Hepatocyte (in vitro differentiated cells): Measurements from ENCODE around the gene CCL16. TPM values are rescaled to one million over a fixed set of nuclear protein-coding genes. Genes with fewer than 3 reads are reported as not detected.

ENCODE experiments used
- DNase-seq: peaks from one replicate; pipeline ENCODE4 v3.0.0-alpha.2; 2016; ENCODE audit warnings: low spot score
- H2AFZ ChIP-seq: fragments of 200-600 bp; sonication (generic); 2 replicates; pipeline ENCODE4 v1.6.0; 2016; ENCODE audit warnings: antibody characterized with exemption, mild to moderate bottlenecking
- H3K27ac ChIP-seq: fragments of 200-600 bp; sonication (generic); 2 replicates; pipeline ENCODE4 v1.5.1; 2016; ENCODE audit warnings: mild to moderate bottlenecking
- H3K27me3 ChIP-seq: fragments of 200-600 bp; sonication (generic); 2 replicates; pipeline ENCODE4 v1.6.1; 2016
- H3K36me3 ChIP-seq: fragments of 200-600 bp; sonication (generic); replicated peaks from 2 replicates; pipeline ENCODE4 v1.5.1; 2016; ENCODE audit warnings: low read depth; ENCODE audit not compliant: insufficient read depth
- H3K4me1 ChIP-seq: fragments of 200-600 bp; sonication (generic); 2 replicates; pipeline ENCODE4 v1.5.1; 2016; ENCODE audit warnings: mild to moderate bottlenecking, moderate library complexity; ENCODE audit not compliant: insufficient read depth
- H3K4me2 ChIP-seq: fragments of 200-600 bp; sonication (generic); 2 replicates; pipeline ENCODE4 v1.6.0; 2016
- H3K4me3 ChIP-seq: fragments of 200-600 bp; sonication (generic); 2 replicates; pipeline ENCODE4 v1.5.1; 2016; ENCODE audit warnings: mild to moderate bottlenecking
- H3K79me2 ChIP-seq: fragments of 200-600 bp; sonication (generic); 2 replicates; pipeline ENCODE4 v1.6.0; 2017; ENCODE audit warnings: mild to moderate bottlenecking
- H3K9me2 ChIP-seq: fragments of 200-600 bp; sonication (generic); replicated peaks from 2 replicates; pipeline ENCODE4 v1.6.0; 2017; ENCODE audit warnings: mild to moderate bottlenecking; ENCODE audit not compliant: insufficient read depth
- H3K9me3 ChIP-seq: fragments of 200-600 bp; sonication (generic); 2 replicates; pipeline ENCODE4 v1.5.1; 2016; ENCODE audit warnings: low read depth, mild to moderate bottlenecking
- H4K20me1 ChIP-seq: fragments of 200-600 bp; sonication (generic); 2 replicates; pipeline ENCODE4 v1.6.0; 2016; ENCODE audit warnings: mild to moderate bottlenecking; ENCODE audit not compliant: insufficient read depth, poor library complexity, severe bottlenecking
- EZH2 ChIP-seq: fragments of 200-600 bp; sonication (generic); IDR thresholded peaks from 2 replicates; pipeline ENCODE4 v1.6.1; 2016; ENCODE audit warnings: antibody characterized with exemption, mild to moderate bottlenecking, borderline replicate concordance
- EZH2phosphoT487 ChIP-seq: fragments of 200-600 bp; sonication (generic); IDR thresholded peaks from one replicate; pipeline ENCODE4 v1.6.1; 2018; ENCODE audit warnings: antibody characterized with exemption, mild to moderate bottlenecking, low read depth, moderate library complexity; ENCODE audit not compliant: unreplicated experiment, severe bottlenecking
- WGBS: methylation state at CpG from one replicate; pipeline ENCODE4 v1.1.6; 2016; ENCODE audit warnings: low lambda C conversion rate; ENCODE audit errors: missing lambda C conversion rate; 5-methylcytosine and 5-hydroxymethylcytosine counted together
- polyA plus RNA-seq: library from polyadenylated mRNA; unstranded; fragments of >200 nt; fragmentation: Nextera tagmentation; extraction: Ambion mirVana; gene quantifications from 2 replicates; pipeline ENCODE4 v1.2.1, GENCODE V29; 2016
- total RNA-seq: library from RNA; depleted of rRNA; stranded (reverse); fragments of >200 nt; gene quantifications from 2 replicates; pipeline ENCODE4 v1.2.3, GENCODE V29; 2014
- TF ChIP-seq, protein P1 (sequence below): fragments of 200-600 bp; sonication (generic); IDR thresholded peaks from 2 replicates; pipeline ENCODE4 v1.5.1; 2016; ENCODE audit warnings: antibody characterized with exemption, mild to moderate bottlenecking; ENCODE audit not compliant: poor library complexity

CCL16 gene
- total and polyA plus RNA-seq, 2 experiments from 2014 or later, result not detected

DNA sequence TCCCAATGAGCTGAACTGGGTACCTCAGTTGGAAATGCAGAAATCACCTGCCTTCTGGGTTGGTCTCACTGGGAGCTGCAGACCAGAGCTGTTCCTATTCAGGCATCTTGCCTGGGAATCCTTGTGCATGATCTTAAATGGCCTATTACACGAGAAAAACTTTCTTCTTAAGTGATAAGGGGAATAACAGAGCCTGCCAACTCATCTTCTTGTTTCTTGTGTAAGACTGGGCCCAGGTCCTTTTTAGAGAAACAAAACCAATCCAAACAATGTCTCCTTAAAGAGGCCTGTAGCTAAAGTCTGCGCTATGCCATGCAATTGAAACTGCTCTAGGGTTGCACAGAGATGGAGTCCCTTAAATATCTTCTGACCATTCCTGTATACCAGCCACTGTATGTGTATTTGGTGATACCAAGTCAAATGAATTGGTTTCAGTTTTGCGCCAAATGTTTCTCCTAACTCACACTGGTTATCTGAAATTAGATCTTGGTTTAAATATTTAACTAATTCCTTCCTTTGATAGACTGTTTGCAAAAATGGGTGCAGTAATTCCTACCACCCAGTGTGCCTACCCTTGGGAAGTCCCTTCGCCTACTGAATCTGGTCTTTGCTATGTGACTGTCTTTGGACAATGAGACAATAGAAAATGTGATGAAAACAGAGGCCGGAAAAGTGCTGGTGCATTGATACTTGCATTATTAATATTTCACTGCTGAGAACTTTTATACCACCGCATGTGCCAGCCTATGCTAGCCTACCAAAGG is 43.0 kb upstream of the CCL16 start:
- H3K79me2 ChIP-seq, result no peaks in the 10 kb centered on the region
- no peaks in the 10 kb centered on the region for H3K4me1 ChIP-seq
- DNase-seq, result no peak
- H3K27ac ChIP-seq, result no peak overlapping the region
- H3K36me3 ChIP-seq, result no peaks in the 10 kb centered on the region
- no peak overlapping the region for H3K4me3 ChIP-seq
- TF ChIP-seq EZH2 (no peak), EZH2phosphoT487 (no peak)
- TF ChIP-seq, protein P1, sequence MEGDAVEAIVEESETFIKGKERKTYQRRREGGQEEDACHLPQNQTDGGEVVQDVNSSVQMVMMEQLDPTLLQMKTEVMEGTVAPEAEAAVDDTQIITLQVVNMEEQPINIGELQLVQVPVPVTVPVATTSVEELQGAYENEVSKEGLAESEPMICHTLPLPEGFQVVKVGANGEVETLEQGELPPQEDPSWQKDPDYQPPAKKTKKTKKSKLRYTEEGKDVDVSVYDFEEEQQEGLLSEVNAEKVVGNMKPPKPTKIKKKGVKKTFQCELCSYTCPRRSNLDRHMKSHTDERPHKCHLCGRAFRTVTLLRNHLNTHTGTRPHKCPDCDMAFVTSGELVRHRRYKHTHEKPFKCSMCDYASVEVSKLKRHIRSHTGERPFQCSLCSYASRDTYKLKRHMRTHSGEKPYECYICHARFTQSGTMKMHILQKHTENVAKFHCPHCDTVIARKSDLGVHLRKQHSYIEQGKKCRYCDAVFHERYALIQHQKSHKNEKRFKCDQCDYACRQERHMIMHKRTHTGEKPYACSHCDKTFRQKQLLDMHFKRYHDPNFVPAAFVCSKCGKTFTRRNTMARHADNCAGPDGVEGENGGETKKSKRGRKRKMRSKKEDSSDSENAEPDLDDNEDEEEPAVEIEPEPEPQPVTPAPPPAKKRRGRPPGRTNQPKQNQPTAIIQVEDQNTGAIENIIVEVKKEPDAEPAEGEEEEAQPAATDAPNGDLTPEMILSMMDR, result no peak
- H4K20me1 ChIP-seq, result no peaks in the 10 kb centered on the region
- no peaks in the 10 kb centered on the region for H3K9me3 ChIP-seq
- H2AFZ ChIP-seq, result no peak overlapping the region
- H3K4me2 ChIP-seq, result no peak overlapping the region
- WGBS, result 89% methylated on average over 6 of the region's 6 CpGs
- peaks cover 11% of the 10 kb centered on the region for H3K27me3 ChIP-seq
- no peaks in the 10 kb centered on the region for H3K9me2 ChIP-seq

DNA sequence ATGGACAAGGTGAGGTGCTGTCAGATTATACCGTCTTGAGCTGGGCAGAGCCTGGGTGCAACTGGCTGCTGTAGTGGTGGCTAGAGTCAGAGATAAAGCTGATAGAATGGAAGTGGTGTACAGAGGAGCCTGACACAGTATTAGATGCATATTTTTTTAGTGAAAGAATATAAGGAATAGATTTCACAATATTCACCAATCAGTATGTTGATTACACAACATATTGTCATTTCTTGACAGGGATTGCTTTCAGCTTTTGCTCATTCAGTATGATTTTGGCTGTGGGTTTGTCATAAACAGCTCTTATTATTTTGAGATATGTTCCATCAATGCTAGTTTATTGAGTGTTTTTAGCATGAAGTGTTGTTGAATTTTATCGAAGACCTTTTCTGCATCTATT is 38.1 kb upstream of the CCL16 start:
- Histone ChIP-seq H2AFZ (no peak overlapping the region), H3K4me3 (no peak overlapping the region), H3K4me1 (no peaks in the 10 kb centered on the region), H3K27ac (no peak overlapping the region), H3K79me2 (no peaks in the 10 kb centered on the region), H3K9me3 (no peaks in the 10 kb centered on the region), H3K4me2 (no peak overlapping the region), H3K9me2 (no peaks in the 10 kb centered on the region), H4K20me1 (no peaks in the 10 kb centered on the region), H3K27me3 (peaks cover 14% of the 10 kb centered on the region), H3K36me3 (no peaks in the 10 kb centered on the region)
- TF ChIP-seq EZH2phosphoT487 (no peak), EZH2 (no peak)
- TF ChIP-seq, protein P1, result no peak
- no peak for DNase-seq
- 91% methylated on average over 2 of the region's 2 CpGs for WGBS

DNA sequence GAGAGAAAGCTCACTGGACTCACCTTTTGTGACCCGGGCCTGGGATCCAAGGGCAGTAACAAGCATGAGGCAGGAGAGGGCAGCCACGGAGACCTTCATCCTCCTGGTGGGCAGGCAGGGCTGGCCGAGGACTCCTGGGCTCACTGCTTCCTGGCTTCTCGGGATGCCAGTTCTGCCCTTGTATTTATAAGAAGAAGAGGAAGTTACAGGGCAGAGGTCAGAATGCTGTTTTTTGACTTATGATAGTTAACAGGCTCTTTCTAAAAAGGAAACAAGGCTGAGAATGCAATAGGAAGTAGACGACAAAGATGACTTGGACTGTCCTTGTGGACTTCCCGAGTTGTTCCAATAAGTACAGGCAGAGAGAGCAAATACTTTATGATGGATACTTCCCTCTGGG is 36.5 kb upstream of the CCL16 start, which contains the start of gene CCL23:
TSS of gene CCL23 (minus strand) at position 174 of the 400 bp plus-strand sequence. CDS start at position 99, 75 bp downstream.
- Histone ChIP-seq H4K20me1 (no peaks in the 10 kb centered on the region), H3K9me3 (no peaks in the 10 kb centered on the region), H3K36me3 (no peaks in the 10 kb centered on the region), H3K4me1 (no peaks in the 10 kb centered on the region), H2AFZ (no peak within 1 kb of the TSS), H3K4me2 (no peak within 1 kb of the TSS), H3K27ac (no peak within 1 kb of the TSS), H3K79me2 (no peaks in the 10 kb centered on the region), H3K27me3 (peaks cover 14% of the 10 kb centered on the region), H3K4me3 (no peak within 1 kb of the TSS), H3K9me2 (no peaks in the 10 kb centered on the region)
- TF ChIP-seq, protein P1, result no peak
- TF ChIP-seq EZH2, result no peak
- TF ChIP-seq EZH2phosphoT487, result no peak
- no peak for DNase-seq
- 77% methylated on average over 6 of the region's 6 CpGs for WGBS
